Naive B cell (primary cell): ENCODE measurements around the gene ASB2. TPM values are rescaled to one million over a fixed set of nuclear protein-coding genes. Genes with fewer than 3 reads are reported as not detected.
A peak's percentile ranks its signal among the peaks of the same experiment; 100 is the strongest.

Experiments
- ATAC-seq, 2 donors: fragments of 150-1000 bp; cut with Tn5 transposase; 2 replicates each; pipeline ENCODE4 v1.10.0; 2021; ENCODE audit warnings: low read depth in 2 of 2, mild to moderate bottlenecking in 2 of 2, moderate library complexity in 2 of 2
- DNase-seq: peaks from one replicate; pipeline ENCODE4 v3.0.0; 2022
- H3K27ac Mint-ChIP-seq, 6 donors: one replicate each; pipeline ENCODE4 v1.8.0; 2020 to 2022; ENCODE audit warnings: mild to moderate bottlenecking in 6 of 6, mixed read lengths in 6 of 6, moderate library complexity in 5 of 6, inconsistent platforms in 2 of 6
- H3K27me3 Mint-ChIP-seq, 3 donors: one replicate each; pipeline ENCODE4 v1.8.0; 2021 to 2022; ENCODE audit warnings: mixed read lengths in 3 of 3, mild to moderate bottlenecking in 1 of 3
- H3K36me3 Mint-ChIP-seq, 2 donors: one replicate each; pipeline ENCODE4 v1.8.0; 2020 to 2022; ENCODE audit warnings: mixed read lengths in 2 of 2, inconsistent platforms in 1 of 2, mild to moderate bottlenecking in 1 of 2
- H3K4me1 Mint-ChIP-seq, 3 donors: one replicate each; pipeline ENCODE4 v1.8.0; 2020 to 2022; ENCODE audit warnings: mixed read lengths in 3 of 3, inconsistent platforms in 1 of 3, mild to moderate bottlenecking in 1 of 3, moderate library complexity in 1 of 3
- H3K4me3 Mint-ChIP-seq, 8 donors: one replicate each; pipeline ENCODE4 v1.8.0; 2020 to 2022; ENCODE audit warnings: mild to moderate bottlenecking in 8 of 8, mixed read lengths in 8 of 8, moderate library complexity in 8 of 8, inconsistent platforms in 2 of 8
- H3K9me3 Mint-ChIP-seq, 7 donors: one replicate each; pipeline ENCODE4 v1.8.0; 2020 to 2022; ENCODE audit warnings: mixed read lengths in 7 of 7, mild to moderate bottlenecking in 5 of 7, inconsistent platforms in 2 of 7, moderate library complexity in 1 of 7
- polyA plus RNA-seq, 6 donors: library from polyadenylated mRNA; unstranded; fragments of 300-500 nt; fragmentation: Illumina TruSeq; gene quantifications; one replicate each; pipeline ENCODE4 v1.2.3, GENCODE V29; 2021; ENCODE audit warnings: low read depth in 6 of 6

ASB2 gene
- polyA plus RNA-seq, 6 donors from 2014 or later, result 0.18 to 0.62 (median 0.29) TPM; not detected in 3

DNA sequence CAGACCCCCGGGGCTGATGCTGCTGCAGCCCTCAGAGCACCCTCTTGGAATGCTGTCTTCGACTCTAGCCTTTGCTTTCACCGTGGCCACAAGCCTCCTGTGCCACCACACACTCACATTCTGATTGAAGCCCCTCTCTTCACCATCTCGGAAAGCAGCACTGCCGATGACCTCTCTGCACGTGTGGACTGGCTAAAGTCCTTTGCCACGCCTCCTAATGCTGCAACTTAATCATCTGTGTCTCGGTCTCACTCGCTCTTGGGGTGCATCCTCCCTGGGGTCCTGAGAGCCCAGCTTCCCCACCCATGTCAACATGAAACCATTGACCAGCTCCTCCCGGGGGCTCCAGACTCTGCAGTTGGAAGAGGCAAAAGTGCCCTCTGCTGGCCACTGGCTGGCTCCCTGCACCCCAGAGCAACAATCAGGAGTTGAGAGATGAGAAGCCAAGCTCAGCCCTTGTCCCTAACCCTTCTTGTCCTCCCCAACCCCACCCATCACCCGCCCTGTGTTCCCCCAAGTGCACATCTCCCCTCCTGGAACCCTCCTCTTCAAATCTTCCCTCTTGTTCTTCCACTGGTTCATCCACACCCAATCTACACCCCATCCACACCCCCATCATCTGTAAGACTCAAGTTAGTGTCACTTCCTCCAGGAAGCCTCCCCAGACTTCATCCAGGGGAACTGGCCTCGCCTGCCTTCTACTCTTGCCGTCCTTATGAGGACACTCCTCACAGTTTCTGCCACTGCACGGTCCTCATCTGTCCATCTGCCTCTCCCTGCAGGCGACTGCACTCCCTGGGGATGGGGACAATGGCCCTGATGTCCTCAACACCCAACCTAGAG, 72.8 kb downstream of the ASB2 start:
- Mint-ChIP-seq H3K9me3 (peaks cover 0 to 10% (median 3%) of the 10 kb centered on the region in 7 donors), H3K4me1 (peaks cover 0 to 5% (median 2%) of the 10 kb centered on the region in 3 donors), H3K4me3 (peak overlapping the region in 2 of 8 donors; percentile 72 to 77), H3K27me3 (peaks cover 14 to 59% (median 38%) of the 10 kb centered on the region in 3 donors), H3K27ac (no peak overlapping the region), H3K36me3 (peaks cover 0 to 13% of the 10 kb centered on the region in 2 donors)
- ATAC-seq (no peak), DNase-seq (no peak)

DNA sequence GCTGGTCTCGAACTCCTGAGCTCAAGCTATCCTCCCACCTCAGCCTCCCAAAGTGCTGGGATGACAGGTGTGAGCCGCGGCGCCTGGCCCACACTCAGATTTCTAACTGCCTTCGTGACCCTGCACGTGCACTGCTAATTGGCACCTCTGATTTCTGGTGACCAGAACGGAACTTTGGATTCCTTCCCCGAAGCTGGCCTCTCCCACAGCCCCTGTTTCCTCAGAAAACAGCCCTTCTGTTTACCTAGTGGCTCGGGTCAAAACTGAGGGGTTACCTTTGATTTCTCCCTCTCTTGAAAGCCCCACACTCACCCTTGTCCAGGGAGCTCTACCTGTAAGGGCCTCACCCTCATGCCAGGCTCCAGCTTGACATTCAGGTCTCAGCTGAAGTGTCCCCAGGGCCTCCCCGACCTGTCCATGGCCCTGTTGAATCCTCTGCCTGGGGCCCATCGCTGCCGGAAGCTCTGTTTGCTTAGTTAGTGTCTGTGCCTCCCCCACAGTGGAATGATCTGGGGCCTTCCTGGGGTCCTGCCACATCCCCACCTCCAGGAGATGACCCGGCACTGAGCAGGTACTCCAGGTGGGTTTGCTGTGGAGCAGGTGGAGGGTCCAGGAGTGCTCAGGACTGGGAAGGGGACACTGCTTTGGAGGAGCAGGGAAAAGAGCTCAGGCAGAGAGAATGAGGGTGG, 73.6 kb downstream of the ASB2 start:
- no peak overlapping the region for H3K27ac Mint-ChIP-seq
- ATAC-seq (no peak), DNase-seq (no peak)
- H3K27me3 Mint-ChIP-seq, result peaks cover 14 to 51% (median 30%) of the 10 kb centered on the region in 3 donors
- H3K9me3 Mint-ChIP-seq, result peaks cover 0 to 10% (median 3%) of the 10 kb centered on the region in 7 donors
- H3K4me3 Mint-ChIP-seq, result no peak overlapping the region
- H3K36me3 Mint-ChIP-seq, result peaks cover 0 to 13% of the 10 kb centered on the region in 2 donors
- peaks cover 0 to 5% (median 2%) of the 10 kb centered on the region in 3 donors for H3K4me1 Mint-ChIP-seq

DNA sequence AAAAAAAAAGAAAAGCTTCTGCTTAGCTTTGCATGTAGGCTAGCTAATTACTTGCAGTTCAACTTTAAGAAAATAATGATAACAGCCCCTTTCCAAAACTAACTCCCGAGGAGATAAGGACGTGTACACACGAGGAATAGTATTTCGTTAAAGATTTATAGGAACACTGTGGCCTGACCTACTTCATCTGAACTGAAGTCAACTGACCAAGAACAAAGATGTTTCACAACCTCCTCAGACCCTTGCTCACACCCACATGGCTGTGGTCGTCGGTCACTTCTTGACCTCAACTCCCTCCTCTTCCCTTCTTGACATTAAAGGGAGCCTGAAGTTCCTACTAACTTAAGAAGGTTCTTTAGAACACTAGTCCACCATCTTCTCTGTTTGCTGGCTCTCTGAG, 74.6 kb downstream of the ASB2 start:
- Mint-ChIP-seq H3K36me3 (peaks cover 0 to 13% of the 10 kb centered on the region in 2 donors), H3K4me1 (peaks cover 0 to 5% (median 2%) of the 10 kb centered on the region in 3 donors), H3K9me3 (peaks cover 0 to 10% (median 3%) of the 10 kb centered on the region in 7 donors), H3K4me3 (no peak overlapping the region), H3K27ac (no peak overlapping the region), H3K27me3 (peaks cover 20 to 51% (median 29%) of the 10 kb centered on the region in 3 donors)
- DNase-seq, result no peak
- ATAC-seq, result no peak

DNA sequence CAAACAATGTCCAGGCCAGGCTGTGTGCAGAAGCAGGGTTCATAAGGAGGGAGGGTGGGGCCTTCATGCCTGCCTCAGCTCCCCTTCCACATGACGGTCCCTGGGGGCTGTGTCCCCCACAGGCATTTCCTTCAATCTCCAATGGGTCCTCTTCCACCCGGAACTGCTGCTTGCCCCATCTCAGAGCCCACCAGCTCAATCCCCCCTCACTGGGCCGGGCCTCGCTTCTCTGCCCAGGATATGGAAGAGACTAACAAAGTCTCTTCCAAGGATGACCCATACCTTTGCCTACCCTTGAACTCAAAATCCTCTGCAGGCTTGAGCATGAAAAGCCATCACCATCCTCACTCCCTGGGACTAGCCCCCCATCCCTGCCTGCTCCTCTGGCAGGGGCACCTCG, 77.6 kb downstream of the ASB2 start:
- Mint-ChIP-seq H3K27ac (no peak overlapping the region), H3K4me3 (no peak overlapping the region), H3K27me3 (peaks cover 26 to 37% (median 31%) of the 10 kb centered on the region in 3 donors), H3K4me1 (peaks cover 0 to under 1% (median 0%) of the 10 kb centered on the region in 3 donors), H3K9me3 (peaks cover 0 to 10% (median 3%) of the 10 kb centered on the region in 7 donors), H3K36me3 (peaks cover 0 to 13% of the 10 kb centered on the region in 2 donors)
- ATAC-seq (no peak), DNase-seq (no peak)

DNA sequence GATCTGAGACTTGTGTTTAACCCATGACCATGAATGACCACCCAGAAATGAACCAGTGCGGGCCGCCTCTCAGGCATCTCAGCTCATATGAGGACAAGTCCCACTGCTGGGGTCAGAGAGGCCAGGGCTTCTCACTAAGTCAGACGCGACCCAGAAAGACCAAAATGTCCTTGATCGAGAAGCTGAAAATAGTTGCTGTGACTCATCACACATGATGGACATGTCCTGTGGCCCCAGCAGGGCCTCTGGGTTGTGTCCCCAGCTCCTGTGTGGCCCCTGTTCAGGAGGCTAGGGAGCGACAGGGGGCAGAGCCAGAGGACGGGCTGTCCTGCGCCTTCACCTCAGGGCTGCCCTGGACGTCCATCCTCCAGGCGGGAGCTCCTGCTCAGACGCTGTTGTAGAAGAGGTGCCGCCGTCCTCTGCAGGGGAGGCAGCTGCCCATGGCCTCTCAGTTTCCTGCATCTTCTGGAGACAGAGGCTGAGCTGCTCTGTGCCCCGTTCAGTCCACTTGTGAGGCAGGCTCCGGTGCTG, 78.2 kb downstream of the ASB2 start:
- H3K4me1 Mint-ChIP-seq, result no peaks in the 10 kb centered on the region
- H3K27me3 Mint-ChIP-seq, result peaks cover 20 to 31% (median 31%) of the 10 kb centered on the region in 3 donors
- DNase-seq, result no peak
- ATAC-seq, result no peak
- H3K27ac Mint-ChIP-seq, result no peak overlapping the region
- peaks cover 0 to 10% (median 3%) of the 10 kb centered on the region in 7 donors for H3K9me3 Mint-ChIP-seq
- peaks cover 0 to 13% of the 10 kb centered on the region in 2 donors for H3K36me3 Mint-ChIP-seq
- H3K4me3 Mint-ChIP-seq, result no peak overlapping the region

DNA sequence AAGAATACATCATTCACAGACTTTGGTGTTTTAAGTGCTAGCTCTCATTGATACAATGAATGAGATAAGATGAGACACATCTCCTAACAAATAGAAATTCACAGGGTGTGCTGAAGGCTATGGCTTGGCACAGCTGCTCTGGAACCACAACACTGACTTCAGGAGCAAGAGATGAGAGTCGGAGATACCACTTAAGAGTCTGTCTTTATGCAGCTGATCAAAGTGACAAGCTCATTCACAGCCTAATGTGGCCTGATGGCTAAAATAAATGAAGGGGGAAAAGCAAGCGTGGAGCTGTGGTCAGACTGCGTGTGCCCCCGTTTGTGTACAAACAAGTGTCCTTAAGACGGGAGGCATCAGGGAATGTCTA, 78.9 kb downstream of the ASB2 start:
- Mint-ChIP-seq H3K9me3 (peaks cover 0 to 10% (median 3%) of the 10 kb centered on the region in 7 donors), H3K27me3 (peaks cover 16 to 34% (median 25%) of the 10 kb centered on the region in 3 donors), H3K4me3 (no peak overlapping the region), H3K27ac (no peak overlapping the region), H3K36me3 (peaks cover 0 to 13% of the 10 kb centered on the region in 2 donors), H3K4me1 (peaks cover 0 to 4% (median 0%) of the 10 kb centered on the region in 3 donors)
- no peak for DNase-seq
- ATAC-seq, result no peak

DNA sequence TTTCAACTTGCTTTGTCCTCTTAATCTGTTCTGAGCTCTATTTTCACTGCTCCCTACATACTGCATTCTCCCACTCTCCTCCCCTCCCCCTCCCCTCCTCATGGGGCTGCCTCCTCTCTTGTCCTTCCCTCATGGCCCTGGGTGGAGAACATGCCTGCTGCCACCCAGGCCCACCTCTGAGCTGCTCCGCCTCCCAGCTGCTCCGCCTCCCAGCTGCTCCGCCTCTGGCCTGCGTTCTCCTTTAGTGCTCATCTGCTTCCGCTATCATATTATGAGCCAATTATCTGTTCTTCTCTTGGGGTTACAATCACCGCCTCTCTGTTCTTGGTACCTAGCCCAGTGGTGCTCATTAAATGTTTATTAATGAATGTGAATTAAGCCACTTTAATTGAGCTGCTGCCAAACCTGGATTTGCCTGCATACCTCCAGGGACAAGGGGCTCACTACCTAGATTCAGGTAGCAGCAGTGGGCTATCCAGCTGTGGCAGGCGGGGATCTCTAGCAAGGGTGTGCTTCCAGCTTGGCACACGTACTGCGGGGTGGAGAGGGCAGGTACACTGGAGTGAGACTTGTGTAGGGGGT, 81.3 kb downstream of the ASB2 start:
- DNase-seq, result no peak
- no peak for ATAC-seq
- peaks cover 28 to 31% (median 29%) of the 10 kb centered on the region in 3 donors for H3K27me3 Mint-ChIP-seq
- H3K36me3 Mint-ChIP-seq, result peaks cover 0 to 3% of the 10 kb centered on the region in 2 donors
- no peak overlapping the region for H3K27ac Mint-ChIP-seq
- peaks cover 0 to 5% (median 0%) of the 10 kb centered on the region in 7 donors for H3K9me3 Mint-ChIP-seq
- H3K4me3 Mint-ChIP-seq, result no peak overlapping the region
- H3K4me1 Mint-ChIP-seq, result peaks cover 0 to 4% (median 0%) of the 10 kb centered on the region in 3 donors

DNA sequence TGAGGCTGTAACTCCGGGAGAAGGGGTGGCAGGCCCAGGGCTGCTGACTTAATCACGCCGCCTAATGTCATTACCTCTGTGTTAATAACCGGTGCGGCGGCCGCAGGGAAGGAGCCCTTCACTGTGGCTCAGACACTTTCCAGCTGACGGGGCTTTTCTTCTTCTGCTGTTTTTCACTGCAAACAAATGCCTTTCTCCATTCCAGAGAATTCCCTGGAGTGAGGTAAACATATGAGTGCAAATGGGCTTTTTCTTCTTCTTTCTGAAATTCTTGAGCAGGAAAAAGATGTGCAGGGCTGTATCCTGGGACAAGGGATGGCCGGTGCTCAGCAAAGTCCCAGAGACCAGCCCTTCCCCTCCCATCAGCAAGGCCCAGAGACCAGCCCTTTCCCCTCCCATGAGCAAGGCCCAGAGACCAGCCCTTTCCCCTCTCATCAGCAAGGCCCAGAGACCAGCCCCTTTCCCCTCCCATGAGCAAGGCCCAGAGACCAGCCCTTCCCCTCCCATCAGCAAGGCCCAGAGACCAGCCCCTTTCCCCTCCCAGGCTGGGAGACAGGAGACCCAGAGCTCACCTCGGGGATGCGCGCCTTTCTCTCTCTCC, 82.6 kb downstream of the ASB2 start:
- Mint-ChIP-seq H3K4me3 (peak overlapping the region in 1 of 8 donors; percentile 47), H3K4me1 (peaks cover 0 to 4% (median 0%) of the 10 kb centered on the region in 3 donors), H3K27me3 (peaks cover 24 to 28% (median 25%) of the 10 kb centered on the region in 3 donors), H3K9me3 (no peaks in the 10 kb centered on the region), H3K27ac (no peak overlapping the region), H3K36me3 (no peaks in the 10 kb centered on the region)
- DNase-seq, result no peak
- ATAC-seq, result no peak

DNA sequence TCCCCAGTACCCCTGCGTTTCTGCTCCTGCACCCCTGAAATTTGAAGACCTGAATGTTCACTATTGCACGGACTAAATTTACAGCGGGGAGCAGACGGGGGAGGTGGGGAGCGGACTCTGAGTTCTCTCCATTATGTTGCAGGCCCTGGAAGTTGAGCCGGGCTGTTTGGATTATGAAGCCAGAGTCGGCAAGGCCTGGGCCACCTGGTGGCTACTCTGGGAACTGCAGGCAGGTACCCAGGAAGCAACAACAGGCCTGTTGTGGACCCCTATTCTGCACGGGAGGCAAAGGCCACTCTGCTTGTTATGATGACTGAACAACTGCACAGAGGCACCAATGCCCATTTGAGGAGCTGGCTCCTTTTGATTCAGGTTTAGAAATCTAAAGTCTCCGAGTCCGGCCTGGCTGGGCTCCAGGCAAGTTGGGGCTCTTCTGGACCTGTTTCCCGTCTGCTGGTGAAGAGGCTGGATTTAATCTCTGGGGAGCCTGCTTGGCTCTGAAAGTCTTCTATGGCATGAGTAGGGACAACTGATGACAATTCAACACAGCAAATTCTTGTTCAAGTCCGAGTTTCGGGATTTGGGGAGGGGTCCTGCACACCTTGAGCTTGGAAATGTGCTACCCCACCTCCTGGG, 83.3 kb downstream of the ASB2 start:
- peaks cover 0 to under 1% (median 0%) of the 10 kb centered on the region in 7 donors for H3K9me3 Mint-ChIP-seq
- H3K4me3 Mint-ChIP-seq, result no peak overlapping the region
- ATAC-seq (peak in 1 of 2 donors; percentile 37), DNase-seq (peak; percentile 36)
- peaks cover 0 to 4% (median 0%) of the 10 kb centered on the region in 3 donors for H3K4me1 Mint-ChIP-seq
- H3K27ac Mint-ChIP-seq, result no peak overlapping the region
- no peaks in the 10 kb centered on the region for H3K36me3 Mint-ChIP-seq
- H3K27me3 Mint-ChIP-seq, result peaks cover 25 to 35% (median 32%) of the 10 kb centered on the region in 3 donors

DNA sequence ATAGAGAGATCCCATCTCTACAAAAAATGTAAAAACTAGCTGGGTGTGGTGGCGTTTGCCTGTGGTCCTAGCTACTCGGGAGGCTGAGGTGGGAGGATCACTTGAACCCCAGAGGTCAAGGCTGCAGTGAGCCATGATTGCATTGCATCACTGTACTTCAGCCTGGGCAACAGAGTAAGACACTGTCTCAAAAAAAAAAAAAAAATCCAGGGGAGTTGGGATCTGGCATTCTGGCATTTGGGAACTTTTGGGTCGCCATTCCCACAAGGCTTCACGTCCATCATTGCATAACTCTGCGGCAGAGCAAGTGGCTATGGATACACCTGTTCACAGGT, 83.9 kb downstream of the ASB2 start:
- peaks cover 0 to 4% (median 0%) of the 10 kb centered on the region in 3 donors for H3K4me1 Mint-ChIP-seq
- ATAC-seq, result no peak
- H3K27ac Mint-ChIP-seq, result no peak overlapping the region
- H3K4me3 Mint-ChIP-seq, result no peak overlapping the region
- DNase-seq, result no peak
- H3K36me3 Mint-ChIP-seq, result no peaks in the 10 kb centered on the region
- peaks cover 0 to 2% (median 0%) of the 10 kb centered on the region in 7 donors for H3K9me3 Mint-ChIP-seq
- H3K27me3 Mint-ChIP-seq, result peaks cover 22 to 36% (median 33%) of the 10 kb centered on the region in 3 donors

DNA sequence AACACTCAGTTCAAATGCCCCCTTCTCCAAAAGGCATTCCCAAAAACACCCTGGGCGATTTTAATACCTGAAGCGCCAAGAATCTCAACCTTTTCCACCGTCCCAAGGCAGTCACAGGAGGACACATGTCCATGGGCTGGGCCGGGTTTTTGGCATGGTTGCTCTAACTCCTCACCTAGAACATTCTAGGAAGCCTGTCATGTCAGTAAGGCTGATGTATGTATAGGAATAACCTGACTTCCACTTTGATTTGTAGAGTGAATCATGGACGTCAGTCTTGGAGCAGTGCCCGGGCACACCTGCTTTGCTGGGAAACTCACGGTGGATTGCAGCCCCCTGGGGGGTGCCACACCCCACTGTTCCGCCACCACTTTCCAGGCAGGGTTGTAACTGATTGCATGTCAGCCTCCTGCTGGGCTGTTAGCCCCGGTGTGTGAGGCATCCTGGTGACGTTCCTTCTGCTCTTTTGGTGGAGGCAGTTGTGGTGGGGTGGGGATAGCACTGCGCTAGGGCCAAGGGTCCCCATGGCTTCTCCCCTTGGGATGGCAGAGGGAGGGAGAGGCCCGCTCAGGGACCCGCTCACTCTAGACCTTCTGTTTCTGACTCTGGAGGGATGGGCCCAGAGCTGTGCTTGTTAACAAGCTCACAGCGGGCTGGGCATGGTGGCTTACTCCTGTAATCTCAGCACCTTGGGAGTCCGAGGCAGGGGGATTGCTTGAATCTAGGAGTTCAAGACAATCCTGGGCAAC, 84.4 kb downstream of the ASB2 start:
- Mint-ChIP-seq H3K27ac (peak overlapping the region in 1 of 6 donors; percentile 26), H3K9me3 (peaks cover 0 to 2% (median 0%) of the 10 kb centered on the region in 7 donors), H3K27me3 (peaks cover 19 to 40% (median 33%) of the 10 kb centered on the region in 3 donors), H3K4me3 (no peak overlapping the region), H3K36me3 (no peaks in the 10 kb centered on the region), H3K4me1 (peaks cover 0 to 4% (median 0%) of the 10 kb centered on the region in 3 donors)
- ATAC-seq, result no peak
- DNase-seq, result no peak
